HEK293 (cell line): ENCODE measurements around the gene ACTN4.

Experiments used
- CTCF ChIA-PET: fragments of 350-600 bp; formaldehyde crosslinking; extraction: SDS; loops from one replicate; lab custom pipeline; 2021; ENCODE audit warnings: antibody characterized with exemption; lab: Yijun Ruan, JAX
- POLR2A ChIA-PET: fragments of 300-600 bp; formaldehyde crosslinking; extraction: SDS; loops from one replicate; lab custom pipeline; 2020; ENCODE audit warnings: antibody characterized with exemption, inconsistent platforms; lab: Yijun Ruan, JAX
- H3K27ac ChIP-seq: fragments of 200-500 bp; sonication (Bioruptor generic); 2 replicates; pipeline ENCODE4 v1.5.1; 2014; ENCODE audit warnings: low read depth, low read length, control low read depth, inconsistent platforms; ENCODE audit errors: extremely low read depth
- H3K36me3 ChIP-seq, 2 experiments: fragments of 200-500 bp in 1 of 2; sonication (Bioruptor generic) in 1 of 2; 1 replicate in 1 of 2; 2 replicates in 1 of 2; pipeline ENCODE4 v1.5.1; 2014 to 2017; ENCODE audit warnings: inconsistent platforms in 2 of 2, low read length in 2 of 2; ENCODE audit not compliant: control insufficient read depth in 2 of 2, insufficient read depth in 1 of 2
- H3K4me1 ChIP-seq: fragments of 200-500 bp; sonication (Bioruptor generic); 2 replicates; pipeline ENCODE4 v1.5.1; 2014; ENCODE audit warnings: mild to moderate bottlenecking, low read length, inconsistent platforms; ENCODE audit not compliant: control insufficient read depth, insufficient read depth
- H3K4me3 ChIP-seq: 2 replicates; pipeline ENCODE4 v1.5.1; 2011; ENCODE audit warnings: low read depth, mild to moderate bottlenecking, control low read depth, low read length, moderate library complexity
- H3K9me3 ChIP-seq: fragments of 200-500 bp; sonication (Bioruptor generic); 2 replicates; pipeline ENCODE4 v1.5.1; 2014; ENCODE audit warnings: low read depth, low read length, inconsistent platforms; ENCODE audit not compliant: control insufficient read depth, insufficient read depth
- BCL11B ChIP-seq: fragments of 450-650 bp; formaldehyde crosslinking; IDR thresholded peaks from 2 replicates; pipeline ENCODE4 v1.5.1; 2016; ENCODE audit warnings: low read depth, missing biosample characterization, missing genetic modification characterization
- GLIS1 ChIP-seq: fragments of 450-650 bp; formaldehyde crosslinking; IDR thresholded peaks from 2 replicates; pipeline ENCODE4 v1.5.1; 2016; ENCODE audit warnings: missing biosample characterization, missing genetic modification characterization
- GLIS2 ChIP-seq: fragments of 450-650 bp; formaldehyde crosslinking; IDR thresholded peaks from 2 replicates; pipeline ENCODE4 v1.5.1; 2016; ENCODE audit warnings: missing biosample characterization, missing genetic modification characterization
- KLF1 ChIP-seq: fragments of 450-650 bp; formaldehyde crosslinking; IDR thresholded peaks from 2 replicates; pipeline ENCODE4 v1.5.1; 2016; ENCODE audit warnings: missing biosample characterization, missing genetic modification characterization
- KLF8 ChIP-seq: fragments of 450-650 bp; formaldehyde crosslinking; IDR thresholded peaks from 2 replicates; pipeline ENCODE4 v1.5.1; 2016; ENCODE audit warnings: missing biosample characterization, missing genetic modification characterization
- KLF9 ChIP-seq: fragments of 450-650 bp; formaldehyde crosslinking; IDR thresholded peaks from 2 replicates; pipeline ENCODE4 v1.5.1; 2016; ENCODE audit warnings: missing biosample characterization, missing genetic modification characterization, low read depth
- RBAK ChIP-seq: fragments of 450-650 bp; formaldehyde crosslinking; IDR thresholded peaks from 2 replicates; pipeline ENCODE4 v1.5.1; 2016; ENCODE audit warnings: missing biosample characterization, missing genetic modification characterization
- SALL2 ChIP-seq: fragments of 450-650 bp; formaldehyde crosslinking; IDR thresholded peaks from 2 replicates; pipeline ENCODE4 v1.5.0; 2017; ENCODE audit warnings: missing biosample characterization, mild to moderate bottlenecking, missing genetic modification characterization, borderline replicate concordance
- SP2 ChIP-seq: fragments of 450-650 bp; formaldehyde crosslinking; IDR thresholded peaks from 2 replicates; pipeline ENCODE4 v1.5.1; 2016; ENCODE audit warnings: missing biosample characterization, missing genetic modification characterization
- SP3 ChIP-seq: fragments of 450-650 bp; formaldehyde crosslinking; IDR thresholded peaks from 2 replicates; pipeline ENCODE4 v1.5.1; 2016; ENCODE audit warnings: missing biosample characterization, missing genetic modification characterization
- SP7 ChIP-seq: fragments of 450-650 bp; formaldehyde crosslinking; IDR thresholded peaks from 2 replicates; pipeline ENCODE4 v1.5.1; 2016; ENCODE audit warnings: missing biosample characterization, missing genetic modification characterization
- YY1 ChIP-seq: fragments of 450-650 bp; formaldehyde crosslinking; IDR thresholded peaks from 2 replicates; pipeline ENCODE4 v1.5.1; 2018; ENCODE audit warnings: missing biosample characterization, missing genetic modification characterization
- ZBTB48 ChIP-seq: fragments of 450-650 bp; formaldehyde crosslinking; IDR thresholded peaks from 2 replicates; pipeline ENCODE4 v1.5.1; 2016; ENCODE audit warnings: missing biosample characterization, missing genetic modification characterization
- ZBTB7A ChIP-seq: fragments of 450-650 bp; formaldehyde crosslinking; IDR thresholded peaks from 2 replicates; pipeline ENCODE4 v1.5.1; 2016; ENCODE audit warnings: low read depth, missing biosample characterization, missing genetic modification characterization
- ZFHX2 ChIP-seq: fragments of 450-650 bp; formaldehyde crosslinking; conservative IDR thresholded peaks from 2 replicates; pipeline ENCODE4 v1.5.1; 2016; ENCODE audit warnings: missing biosample characterization, missing genetic modification characterization
- ZFP69B ChIP-seq: fragments of 450-650 bp; formaldehyde crosslinking; IDR thresholded peaks from 2 replicates; pipeline ENCODE4 v1.5.1; 2016; ENCODE audit warnings: missing biosample characterization, missing genetic modification characterization
- ZNF157 ChIP-seq: fragments of 450-650 bp; formaldehyde crosslinking; IDR thresholded peaks from 2 replicates; pipeline ENCODE4 v1.5.1; 2016; ENCODE audit warnings: missing biosample characterization, missing genetic modification characterization
- ZNF169 ChIP-seq: fragments of 450-650 bp; formaldehyde crosslinking; IDR thresholded peaks from 2 replicates; pipeline ENCODE4 v1.5.1; 2016; ENCODE audit warnings: missing biosample characterization, missing genetic modification characterization
- ZNF24 ChIP-seq: fragments of 450-650 bp; formaldehyde crosslinking; IDR thresholded peaks from 2 replicates; pipeline ENCODE4 v1.5.1; 2016; ENCODE audit warnings: missing biosample characterization, missing genetic modification characterization
- ZNF433 ChIP-seq: fragments of 450-650 bp; formaldehyde crosslinking; IDR thresholded peaks from 2 replicates; pipeline ENCODE4 v1.5.1; 2016; ENCODE audit warnings: missing biosample characterization, missing genetic modification characterization, low read depth
- ZNF558 ChIP-seq: fragments of 450-650 bp; formaldehyde crosslinking; IDR thresholded peaks from 2 replicates; pipeline ENCODE4 v1.5.1; 2016; ENCODE audit warnings: missing biosample characterization, missing genetic modification characterization
- ZNF791 ChIP-seq: fragments of 450-650 bp; formaldehyde crosslinking; IDR thresholded peaks from 2 replicates; pipeline ENCODE4 v1.5.1; 2016; ENCODE audit warnings: missing biosample characterization, missing genetic modification characterization
- TF ChIP-seq, protein P1 (sequence below): fragments of 450-650 bp; formaldehyde crosslinking; IDR thresholded peaks from 2 replicates; pipeline ENCODE4 v1.5.1; 2017; ENCODE audit warnings: missing biosample characterization, missing genetic modification characterization
- TF ChIP-seq, protein P2 (sequence below): fragments of 450-650 bp; formaldehyde crosslinking; IDR thresholded peaks from 2 replicates; pipeline ENCODE4 v1.5.1; 2017; ENCODE audit warnings: missing biosample characterization, missing genetic modification characterization
- TF ChIP-seq, protein P3 (sequence below): fragments of 450-650 bp; formaldehyde crosslinking; IDR thresholded peaks from 2 replicates; pipeline ENCODE4 v1.5.1; 2016; ENCODE audit warnings: missing biosample characterization, missing genetic modification characterization
- TF ChIP-seq, protein P4 (sequence below): fragments of 450-650 bp; formaldehyde crosslinking; IDR thresholded peaks from 2 replicates; pipeline ENCODE4 v1.5.1; 2017; ENCODE audit warnings: missing biosample characterization, missing genetic modification characterization

Gene ACTN4

DNA sequence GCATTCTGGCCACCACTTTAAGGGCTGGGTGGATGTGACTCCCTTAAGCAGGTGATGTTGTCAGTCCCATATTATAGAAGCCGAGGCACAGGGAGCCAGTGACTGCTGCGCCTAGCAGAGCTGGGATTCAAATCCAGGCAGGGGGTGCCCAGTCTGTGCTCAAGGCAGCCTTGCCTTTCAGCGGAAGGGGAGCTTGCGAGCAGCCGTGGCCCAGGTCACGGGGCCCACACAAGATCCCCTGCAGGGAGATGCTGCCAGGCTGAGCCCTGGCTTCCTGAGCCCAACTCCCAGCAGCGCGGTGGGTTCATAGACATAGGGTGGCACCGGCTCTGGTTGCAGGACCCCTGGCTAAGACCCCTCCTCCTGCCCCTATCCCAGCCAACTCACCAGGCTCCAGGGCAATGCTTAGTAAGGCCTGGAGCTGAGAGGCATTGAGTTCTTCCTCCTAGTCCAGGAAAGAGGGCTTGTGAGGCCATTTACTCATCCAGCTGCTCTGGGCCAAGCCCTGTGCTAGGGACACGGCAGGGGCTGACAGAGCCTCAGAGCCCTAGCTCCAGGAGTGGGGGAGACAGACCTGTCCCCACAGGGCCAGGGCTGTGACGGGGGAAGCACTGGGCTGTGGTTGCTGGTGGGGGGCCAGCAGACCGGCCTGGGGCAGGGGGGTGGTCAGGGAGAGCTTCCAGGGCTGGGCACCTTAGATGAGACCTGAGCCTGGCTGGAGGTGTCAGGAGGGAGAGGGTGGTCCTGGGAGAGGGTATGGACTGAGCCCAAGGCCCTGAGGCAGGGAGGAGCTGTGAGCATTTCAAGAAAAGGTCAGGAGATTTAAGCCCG, 87.2 kb downstream of the ACTN4 start (continued):
- TF ChIP-seq ZFP69B (tag by site-specific recombination) = peak; percentile 100
- TF ChIP-seq ZNF169 (tag by site-specific recombination) = 0 out of 2 replicates have a peak, but pooled peaks have one; percentile 7
- TF ChIP-seq, protein P1, sequence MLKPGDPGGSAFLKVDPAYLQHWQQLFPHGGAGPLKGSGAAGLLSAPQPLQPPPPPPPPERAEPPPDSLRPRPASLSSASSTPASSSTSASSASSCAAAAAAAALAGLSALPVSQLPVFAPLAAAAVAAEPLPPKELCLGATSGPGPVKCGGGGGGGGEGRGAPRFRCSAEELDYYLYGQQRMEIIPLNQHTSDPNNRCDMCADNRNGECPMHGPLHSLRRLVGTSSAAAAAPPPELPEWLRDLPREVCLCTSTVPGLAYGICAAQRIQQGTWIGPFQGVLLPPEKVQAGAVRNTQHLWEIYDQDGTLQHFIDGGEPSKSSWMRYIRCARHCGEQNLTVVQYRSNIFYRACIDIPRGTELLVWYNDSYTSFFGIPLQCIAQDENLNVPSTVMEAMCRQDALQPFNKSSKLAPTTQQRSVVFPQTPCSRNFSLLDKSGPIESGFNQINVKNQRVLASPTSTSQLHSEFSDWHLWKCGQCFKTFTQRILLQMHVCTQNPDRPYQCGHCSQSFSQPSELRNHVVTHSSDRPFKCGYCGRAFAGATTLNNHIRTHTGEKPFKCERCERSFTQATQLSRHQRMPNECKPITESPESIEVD (tag by site-specific recombination) = no peak
- no peak for TF ChIP-seq YY1 (tag by site-specific recombination)
- TF ChIP-seq, protein P2, sequence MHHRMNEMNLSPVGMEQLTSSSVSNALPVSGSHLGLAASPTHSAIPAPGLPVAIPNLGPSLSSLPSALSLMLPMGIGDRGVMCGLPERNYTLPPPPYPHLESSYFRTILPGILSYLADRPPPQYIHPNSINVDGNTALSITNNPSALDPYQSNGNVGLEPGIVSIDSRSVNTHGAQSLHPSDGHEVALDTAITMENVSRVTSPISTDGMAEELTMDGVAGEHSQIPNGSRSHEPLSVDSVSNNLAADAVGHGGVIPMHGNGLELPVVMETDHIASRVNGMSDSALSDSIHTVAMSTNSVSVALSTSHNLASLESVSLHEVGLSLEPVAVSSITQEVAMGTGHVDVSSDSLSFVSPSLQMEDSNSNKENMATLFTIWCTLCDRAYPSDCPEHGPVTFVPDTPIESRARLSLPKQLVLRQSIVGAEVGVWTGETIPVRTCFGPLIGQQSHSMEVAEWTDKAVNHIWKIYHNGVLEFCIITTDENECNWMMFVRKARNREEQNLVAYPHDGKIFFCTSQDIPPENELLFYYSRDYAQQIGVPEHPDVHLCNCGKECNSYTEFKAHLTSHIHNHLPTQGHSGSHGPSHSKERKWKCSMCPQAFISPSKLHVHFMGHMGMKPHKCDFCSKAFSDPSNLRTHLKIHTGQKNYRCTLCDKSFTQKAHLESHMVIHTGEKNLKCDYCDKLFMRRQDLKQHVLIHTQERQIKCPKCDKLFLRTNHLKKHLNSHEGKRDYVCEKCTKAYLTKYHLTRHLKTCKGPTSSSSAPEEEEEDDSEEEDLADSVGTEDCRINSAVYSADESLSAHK = no peak
- no peak for TF ChIP-seq RBAK (tag by site-specific recombination)
- no peak for TF ChIP-seq ZNF791 (tag by site-specific recombination)
- TF ChIP-seq ZBTB48 (tag by site-specific recombination) = peak; percentile 28; the same call in 1 of the 2 replicates

DNA sequence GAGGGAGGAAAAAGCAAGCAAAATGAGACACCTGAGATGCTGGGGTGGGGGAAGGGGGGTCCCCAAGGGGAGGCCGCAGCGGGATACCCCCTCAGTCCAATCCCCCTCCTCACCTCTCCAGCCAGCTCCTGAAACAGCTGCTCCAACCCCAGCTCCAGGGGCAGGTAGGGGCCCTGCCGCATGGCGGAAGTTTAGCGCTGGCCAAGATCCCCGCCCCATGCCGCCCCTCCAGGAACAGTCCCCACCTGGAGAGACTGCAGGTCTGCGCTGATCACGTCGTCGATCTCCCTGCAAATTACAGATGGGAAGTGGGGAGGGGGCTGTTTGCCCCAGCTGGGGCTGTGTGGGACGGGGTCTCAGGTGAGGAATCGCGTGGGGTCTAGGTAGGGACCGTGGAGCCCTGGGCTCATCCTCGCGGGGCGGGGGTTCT, 87.8 kb downstream of the ACTN4 start:
- Histone ChIP-seq H3K4me1 (peaks cover 5% of the 10 kb centered on the region), H3K36me3 (peaks cover 16 to 17% of the 10 kb centered on the region in 2 experiments), H3K27ac (peak overlapping the region; percentile 55; the same call in 1 of the 2 replicates), H3K9me3 (no peaks in the 10 kb centered on the region), H3K4me3 (no peak overlapping the region)
- ChIA-PET CTCF (interaction anchor here (0.6 to 2.8 kb wide), 11 partner anchors 10 to 257 kb away, joined by 3 to 13 read pairs (median 4); partner anchors contain the start of genes ACTN4, MRPS12 and SARS2), POLR2A (interaction anchor here (0.6 to 1.8 kb wide), 4 partner anchors 9 to 177 kb away, joined by 3 to 11 read pairs (median 4); partner anchors contain the start of genes ACTN4 and CCER2)
- TF ChIP-seq GLIS2 (tag by site-specific recombination) (peak; percentile 72), SALL2 (tag by site-specific recombination) (no peak), BCL11B (0 out of 2 replicates have a peak, but pooled peaks have one; percentile 30), ZBTB7A (peak; percentile 71; the same call in 1 of the 2 replicates), ZNF169 (tag by site-specific recombination) (0 out of 2 replicates have a peak, but pooled peaks have one; percentile 1), GLIS1 (tag by site-specific recombination) (peak; percentile 28; the same call in 1 of the 2 replicates), KLF8 (tag by site-specific recombination) (peak; percentile 75), ZNF157 (no peak), SP2 (tag by site-specific recombination) (peak; percentile 32; the same call in 1 of the 2 replicates), SP7 (tag by site-specific recombination) (no peak), ZNF433 (tag by site-specific recombination) (no peak), ZFHX2 (tag by site-specific recombination) (peak; percentile 33), SP3 (tag by site-specific recombination) (peak; percentile 64), ZNF24 (0 out of 2 replicates have a peak, but pooled peaks have one; percentile 18), ZNF558 (tag by site-specific recombination) (no peak), KLF1 (tag by site-specific recombination) (peak; percentile 49; the same call in 1 of the 2 replicates), KLF9 (tag by site-specific recombination) (peak; percentile 29; the same call in 1 of the 2 replicates)
- TF ChIP-seq, protein P3, sequence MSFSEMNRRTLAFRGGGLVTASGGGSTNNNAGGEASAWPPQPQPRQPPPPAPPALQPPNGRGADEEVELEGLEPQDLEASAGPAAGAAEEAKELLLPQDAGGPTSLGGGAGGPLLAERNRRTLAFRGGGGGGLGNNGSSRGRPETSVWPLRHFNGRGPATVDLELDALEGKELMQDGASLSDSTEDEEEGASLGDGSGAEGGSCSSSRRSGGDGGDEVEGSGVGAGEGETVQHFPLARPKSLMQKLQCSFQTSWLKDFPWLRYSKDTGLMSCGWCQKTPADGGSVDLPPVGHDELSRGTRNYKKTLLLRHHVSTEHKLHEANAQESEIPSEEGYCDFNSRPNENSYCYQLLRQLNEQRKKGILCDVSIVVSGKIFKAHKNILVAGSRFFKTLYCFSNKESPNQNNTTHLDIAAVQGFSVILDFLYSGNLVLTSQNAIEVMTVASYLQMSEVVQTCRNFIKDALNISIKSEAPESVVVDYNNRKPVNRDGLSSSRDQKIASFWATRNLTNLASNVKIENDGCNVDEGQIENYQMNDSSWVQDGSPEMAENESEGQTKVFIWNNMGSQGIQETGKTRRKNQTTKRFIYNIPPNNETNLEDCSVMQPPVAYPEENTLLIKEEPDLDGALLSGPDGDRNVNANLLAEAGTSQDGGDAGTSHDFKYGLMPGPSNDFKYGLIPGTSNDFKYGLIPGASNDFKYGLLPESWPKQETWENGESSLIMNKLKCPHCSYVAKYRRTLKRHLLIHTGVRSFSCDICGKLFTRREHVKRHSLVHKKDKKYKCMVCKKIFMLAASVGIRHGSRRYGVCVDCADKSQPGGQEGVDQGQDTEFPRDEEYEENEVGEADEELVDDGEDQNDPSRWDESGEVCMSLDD (tag by site-specific recombination) = peak; percentile 81
- TF ChIP-seq, protein P4, sequence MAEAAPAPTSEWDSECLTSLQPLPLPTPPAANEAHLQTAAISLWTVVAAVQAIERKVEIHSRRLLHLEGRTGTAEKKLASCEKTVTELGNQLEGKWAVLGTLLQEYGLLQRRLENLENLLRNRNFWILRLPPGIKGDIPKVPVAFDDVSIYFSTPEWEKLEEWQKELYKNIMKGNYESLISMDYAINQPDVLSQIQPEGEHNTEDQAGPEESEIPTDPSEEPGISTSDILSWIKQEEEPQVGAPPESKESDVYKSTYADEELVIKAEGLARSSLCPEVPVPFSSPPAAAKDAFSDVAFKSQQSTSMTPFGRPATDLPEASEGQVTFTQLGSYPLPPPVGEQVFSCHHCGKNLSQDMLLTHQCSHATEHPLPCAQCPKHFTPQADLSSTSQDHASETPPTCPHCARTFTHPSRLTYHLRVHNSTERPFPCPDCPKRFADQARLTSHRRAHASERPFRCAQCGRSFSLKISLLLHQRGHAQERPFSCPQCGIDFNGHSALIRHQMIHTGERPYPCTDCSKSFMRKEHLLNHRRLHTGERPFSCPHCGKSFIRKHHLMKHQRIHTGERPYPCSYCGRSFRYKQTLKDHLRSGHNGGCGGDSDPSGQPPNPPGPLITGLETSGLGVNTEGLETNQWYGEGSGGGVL (tag by site-specific recombination) = peak; percentile 56; the same call in 1 of the 2 replicates
